HepG2 (cell line): ENCODE results near the gene ZDHHC11. TPM values are rescaled to one million over a fixed set of nuclear protein-coding genes. Genes with fewer than 3 reads are reported as not detected.
"Not testable (repeated sequence)": the region's sequence is repeated elsewhere in the genome, so short reads cannot be mapped to it uniquely, and the experiment has no call there.

ENCODE experiments used
- ATAC-seq: fragments of 200-7000 bp; cut with Tn5 transposase; 3 replicates; pipeline ENCODE4 v1.9.1; 2020; ENCODE audit warnings: mild to moderate bottlenecking, moderate library complexity
- BruUV-seq: library from RNA; stranded (reverse); fragments of 400-500 nt; replicated peaks from 2 replicates; lab custom pipeline; 2021; lab: Mats Ljungman, UMichigan
- CTCF ChIA-PET: fragments of 300-600 bp; formaldehyde crosslinking; extraction: SDS; loops from one replicate; lab custom pipeline; 2021; ENCODE audit warnings: low total read pairs, inconsistent platforms, low intra/inter-chr PET ratio; lab: Yijun Ruan, JAX
- POLR2A ChIA-PET: fragments of 350-600 bp; sonication (Branson Sonifier 250); formaldehyde crosslinking; loops from one replicate; lab custom pipeline; 2020; ENCODE audit warnings: antibody characterized with exemption, inconsistent platforms; lab: Yijun Ruan, JAX
- DNase-seq: peaks from one replicate; pipeline ENCODE4 v3.0.0-alpha.2; 2015; ENCODE audit warnings: low spot score
- FAIRE-seq: peaks from 3 replicates; lab custom pipeline; 2011; peaks lifted over from hg19 to GRCh38; lab: Jason Lieb, UNC
- H2AFZ ChIP-seq: one replicate; pipeline ENCODE4 v1.6.1; 2011; ENCODE audit warnings: low read length, inconsistent platforms
- H3K27ac ChIP-seq: fragments of 300-600 bp; 3 replicates; pipeline ENCODE4 v1.8.0; 2011; ENCODE audit warnings: mixed run types, mild to moderate bottlenecking, mixed read lengths, low read length, inconsistent platforms; ENCODE audit not compliant: insufficient read depth; ENCODE audit errors: extremely low read length
- H3K27me3 ChIP-seq, 2 experiments: fragments of 200-600 bp in 1 of 2; 2 replicates in 1 of 2; 3 replicates in 1 of 2; pipeline versions ENCODE4 v1.6.0 to v1.8.0; 2011; ENCODE audit warnings: low read length in 2 of 2, mild to moderate bottlenecking in 2 of 2, moderate library complexity in 2 of 2, inconsistent platforms in 1 of 2; ENCODE audit not compliant: insufficient read depth in 2 of 2, control insufficient read depth in 1 of 2
- H3K36me3 ChIP-seq, 2 experiments: fragments of 200-600 bp in 1 of 2; replicated peaks in 1 of 2; 2 replicates in 1 of 2; 3 replicates in 1 of 2; pipeline versions ENCODE4 v1.5.1 to v1.8.0; 2011; ENCODE audit warnings: low read length in 2 of 2, inconsistent platforms in 1 of 2; ENCODE audit not compliant: insufficient read depth in 2 of 2, control insufficient read depth in 1 of 2
- H3K4me1 ChIP-seq: 2 replicates; pipeline ENCODE4 v1.5.1; 2012; ENCODE audit warnings: low read length, inconsistent platforms; ENCODE audit not compliant: insufficient read depth
- H3K4me2 ChIP-seq: 2 replicates; pipeline ENCODE4 v1.6.0; 2011; ENCODE audit warnings: low read depth, low read length, inconsistent platforms
- H3K4me3 ChIP-seq, 3 experiments: fragments of 200-600 bp in 1 of 3; sonication (generic), shearing (Covaris generic) in 1 of 3; replicated peaks in 1 of 3; 2 replicates each; pipeline ENCODE4 v1.5.1; 2011 to 2016; ENCODE audit warnings: low read length in 3 of 3, inconsistent platforms in 2 of 3, low read depth in 2 of 3, mild to moderate bottlenecking in 2 of 3, control low read depth in 1 of 3, mixed read lengths in 1 of 3; ENCODE audit not compliant: insufficient read depth in 1 of 3
- H3K79me2 ChIP-seq: one replicate; pipeline ENCODE4 v1.6.1; 2011; ENCODE audit warnings: low read length, inconsistent platforms; ENCODE audit not compliant: insufficient read depth
- H3K9ac ChIP-seq: 2 replicates; pipeline ENCODE4 v1.6.0; 2011; ENCODE audit warnings: mild to moderate bottlenecking, low read depth, low read length, inconsistent platforms; ENCODE audit not compliant: insufficient read depth
- H3K9me3 ChIP-seq: 2 replicates; pipeline ENCODE4 v1.5.1; 2012; ENCODE audit warnings: mild to moderate bottlenecking, low read length
- H4K20me1 ChIP-seq: 2 replicates; pipeline ENCODE4 v1.6.0; 2011; ENCODE audit warnings: inconsistent platforms, mild to moderate bottlenecking, low read length, moderate library complexity; ENCODE audit not compliant: insufficient read depth
- BORCS8-MEF2B ChIP-seq: sonication (generic); formaldehyde crosslinking; IDR thresholded peaks from 2 replicates; pipeline ENCODE4 v1.8.0; 2022; ENCODE audit warnings: mild to moderate bottlenecking, missing genetic modification reagents
- SOX6 ChIP-seq, 2 experiments: fragments of 450-650 bp in 1 of 2; sonication (generic) in 1 of 2; formaldehyde crosslinking in 1 of 2; IDR thresholded peaks; 2 replicates each; pipeline versions ENCODE4 v1.4.0 to v1.6.1; 2017 to 2020; ENCODE audit warnings: antibody characterized with exemption in 1 of 2, mild to moderate bottlenecking in 1 of 2, missing genetic modification reagents in 1 of 2
- ZNF292 ChIP-seq: sonication (generic); formaldehyde crosslinking; IDR thresholded peaks from 2 replicates; pipeline ENCODE4 v1.8.1; 2022; ENCODE audit warnings: mild to moderate bottlenecking, low read depth, missing genetic modification reagents, borderline replicate concordance
- WGBS: methylation state at CpG from one replicate; pipeline ENCODE4 v1.1.6; 2017; ENCODE audit warnings: low lambda C conversion rate; 5-methylcytosine and 5-hydroxymethylcytosine counted together
- in situ Hi-C: cut with HindIII; loops from 2 replicates; pipeline ENCODE4 v1.10.0; 2017; ENCODE audit warnings: low pct_unique_long_range_greater_than_20kb; ENCODE audit not compliant: extremely low pct_ligation_motif_present
- intact Hi-C: fragments of 100-400 bp; cut with micrococcal nuclease; formaldehyde crosslinking; loops from one replicate; pipeline ENCODE4 v1.10.0; 2022; ENCODE audit not compliant: unreplicated experiment
- polyA plus RNA-seq, 8 experiments: library from polyadenylated mRNA; depleted of rRNA in 3 of 8; stranded (reverse) in 7 of 8; unstranded in 1 of 8; fragments of >200 nt; fragmentation: Illumina TruSeq in 4 of 8; extraction: Trizol in 4 of 8; gene quantifications; 2 replicates each; pipeline versions ENCODE4 v1.2.1 to v1.2.3, GENCODE V29; 2011 to 2016; ENCODE audit warnings: low read depth in 4 of 8, missing spikeins in 1 of 8, mixed read lengths in 1 of 8; ENCODE audit not compliant: insufficient read depth in 1 of 8
- total RNA-seq, 5 experiments: library from RNA; depleted of rRNA; stranded (reverse); fragments of >200 nt; fragmentation: Illumina TruSeq; extraction: Trizol; gene quantifications; 2 replicates each; pipeline ENCODE4 v1.2.3, GENCODE V29; 2016; ENCODE audit warnings: low read depth in 1 of 5

The ZDHHC11 gene
- total and polyA plus RNA-seq, 2 of the 13 experiments (the other 11 are each of a cell fraction or from before 2014, with no cell fraction given) = 2.1 to 4.0 TPM

- in situ Hi-C loops = no loop called here
- BruUV-seq = no TSS peak
- no peaks in the 10 kb centered on the region for H3K9me3 ChIP-seq
- no peak overlapping the region for H3K4me2 ChIP-seq
- H3K9ac ChIP-seq = no peak overlapping the region
- H3K4me3 ChIP-seq = no peak overlapping the region
- no peak for FAIRE-seq
- no peak for TF ChIP-seq ZNF292 (CRISPR knock-in tag)
- no peak for TF ChIP-seq SOX6 (IDR thresholded peaks at IDR 0.05)
- TF ChIP-seq SOX6 (CRISPR knock-in tag; IDR thresholded peaks at IDR 0.05) = no peak
- TF ChIP-seq BORCS8-MEF2B (CRISPR knock-in tag) = no peak
- TF ChIP-seq, all 625 proteins: peak for 0
- Histone ChIP-seq H3K27ac (no peak overlapping the region), H4K20me1 (no peaks in the 10 kb centered on the region), H2AFZ (no peak overlapping the region), H3K79me2 (no peaks in the 10 kb centered on the region), H3K4me1 (peaks cover 22% of the 10 kb centered on the region), H3K36me3 (no peaks in the 10 kb centered on the region), H3K27me3 (peaks cover 1 to 47% of the 10 kb centered on the region in 2 experiments)
- POLR2A ChIA-PET = no interaction called here
- intact Hi-C loops = no loop called here
- ATAC-seq (no peak), DNase-seq (no peak)
- WGBS = 8% methylated on average over 5 of the region's 5 CpGs
- CTCF ChIA-PET = no interaction called here
Measured at GRCh38 chr5:763397-763796, 87.4 kb downstream of the ZDHHC11 start.

GRCh38 chr5:762996-763395 lies 87.8 kb downstream of the ZDHHC11 start:
- H3K4me2 ChIP-seq, ATAC-seq, DNase-seq, H2AFZ ChIP-seq, FAIRE-seq, H3K4me3 ChIP-seq, H3K9ac ChIP-seq, CTCF ChIA-PET, H3K36me3 ChIP-seq, in situ Hi-C loops, H3K79me2 ChIP-seq, intact Hi-C loops, BruUV-seq, H3K9me3 ChIP-seq, H4K20me1 ChIP-seq, POLR2A ChIA-PET, H3K27ac ChIP-seq: not testable (repeated sequence)
- 45% methylated on average over 8 of the region's 8 CpGs for WGBS
- Histone ChIP-seq H3K4me1 (peaks cover 26% of the 10 kb centered on the region), H3K27me3 (peaks cover 1 to 51% of the 10 kb centered on the region in 2 experiments)
